Smooth muscle cell (in vitro differentiated cells): Measurements from ENCODE around the gene CHD5. TPM values are rescaled to one million over a fixed set of nuclear protein-coding genes. Genes with fewer than 3 reads are reported as not detected.

ENCODE experiments used
- DNase-seq: peaks from one replicate; lab custom pipeline; 2025; ENCODE audit not compliant: unreplicated experiment; lab: John Stamatoyannopoulos, UW
- H2AFZ ChIP-seq: fragments of 200-600 bp; sonication (generic); 2 replicates; pipeline ENCODE4 v1.6.0; 2016; ENCODE audit warnings: antibody characterized with exemption, low read depth, mild to moderate bottlenecking
- H3F3A ChIP-seq: fragments of 200-600 bp; sonication (generic); 2 replicates; pipeline ENCODE4 v1.6.0; 2017; ENCODE audit warnings: antibody characterized with exemption, low read depth
- H3K27ac ChIP-seq: fragments of 200-600 bp; sonication (generic); 2 replicates; pipeline ENCODE4 v1.5.1; 2016; ENCODE audit warnings: low read depth, mild to moderate bottlenecking
- H3K27me3 ChIP-seq: fragments of 200-600 bp; sonication (generic); 2 replicates; pipeline ENCODE4 v1.6.1; 2016; ENCODE audit warnings: low read depth, mild to moderate bottlenecking
- H3K36me3 ChIP-seq: fragments of 200-600 bp; sonication (generic); 2 replicates; pipeline ENCODE4 v1.5.1; 2016; ENCODE audit warnings: low read depth
- H3K4me1 ChIP-seq: fragments of 200-600 bp; sonication (generic); 2 replicates; pipeline ENCODE4 v1.5.1; 2016; ENCODE audit warnings: low read depth
- H3K4me2 ChIP-seq: fragments of 200-600 bp; sonication (generic); 2 replicates; pipeline ENCODE4 v1.6.0; 2016; ENCODE audit warnings: mild to moderate bottlenecking
- H3K4me3 ChIP-seq: fragments of 200-600 bp; sonication (generic); 2 replicates; pipeline ENCODE4 v1.5.1; 2016; ENCODE audit warnings: mild to moderate bottlenecking
- H3K79me2 ChIP-seq: fragments of 200-600 bp; sonication (generic); 2 replicates; pipeline ENCODE4 v1.6.0; 2016; ENCODE audit warnings: low read depth, mild to moderate bottlenecking
- H3K9ac ChIP-seq: fragments of 200-600 bp; sonication (generic); 2 replicates; pipeline ENCODE4 v1.6.0; 2016; ENCODE audit warnings: low read depth
- H3K9me3 ChIP-seq: fragments of 200-600 bp; sonication (generic); replicated peaks from 2 replicates; pipeline ENCODE4 v1.5.1; 2016; ENCODE audit warnings: low read depth
- H4K20me1 ChIP-seq: fragments of 200-600 bp; sonication (generic); 2 replicates; pipeline ENCODE4 v1.6.0; 2016; ENCODE audit warnings: low read depth
- WGBS: methylation state at CpG from one replicate; pipeline ENCODE4 v1.1.7; 2016; ENCODE audit warnings: low lambda C conversion rate; 5-methylcytosine and 5-hydroxymethylcytosine counted together
- polyA plus RNA-seq: library from polyadenylated mRNA; unstranded; fragments of >200 nt; fragmentation: Nextera tagmentation; extraction: Ambion mirVana; gene quantifications from 2 replicates; pipeline ENCODE4 v1.2.1, GENCODE V29; 2016
- total RNA-seq: library from RNA; depleted of rRNA; stranded (reverse); fragments of >200 nt; gene quantifications from 2 replicates; pipeline ENCODE4 v1.2.3, GENCODE V29; 2014
- TF ChIP-seq, protein P1 (sequence below): fragments of 200-600 bp; sonication (generic); IDR thresholded peaks from 2 replicates; pipeline ENCODE4 v1.5.1; 2017; ENCODE audit warnings: borderline replicate concordance, mild to moderate bottlenecking, antibody characterized with exemption; ENCODE audit not compliant: insufficient read depth, poor library complexity, severe bottlenecking

The CHD5 gene
- total and polyA plus RNA-seq, 2 experiments from 2014 or later, result 0.40 TPM; not detected in 1

DNA sequence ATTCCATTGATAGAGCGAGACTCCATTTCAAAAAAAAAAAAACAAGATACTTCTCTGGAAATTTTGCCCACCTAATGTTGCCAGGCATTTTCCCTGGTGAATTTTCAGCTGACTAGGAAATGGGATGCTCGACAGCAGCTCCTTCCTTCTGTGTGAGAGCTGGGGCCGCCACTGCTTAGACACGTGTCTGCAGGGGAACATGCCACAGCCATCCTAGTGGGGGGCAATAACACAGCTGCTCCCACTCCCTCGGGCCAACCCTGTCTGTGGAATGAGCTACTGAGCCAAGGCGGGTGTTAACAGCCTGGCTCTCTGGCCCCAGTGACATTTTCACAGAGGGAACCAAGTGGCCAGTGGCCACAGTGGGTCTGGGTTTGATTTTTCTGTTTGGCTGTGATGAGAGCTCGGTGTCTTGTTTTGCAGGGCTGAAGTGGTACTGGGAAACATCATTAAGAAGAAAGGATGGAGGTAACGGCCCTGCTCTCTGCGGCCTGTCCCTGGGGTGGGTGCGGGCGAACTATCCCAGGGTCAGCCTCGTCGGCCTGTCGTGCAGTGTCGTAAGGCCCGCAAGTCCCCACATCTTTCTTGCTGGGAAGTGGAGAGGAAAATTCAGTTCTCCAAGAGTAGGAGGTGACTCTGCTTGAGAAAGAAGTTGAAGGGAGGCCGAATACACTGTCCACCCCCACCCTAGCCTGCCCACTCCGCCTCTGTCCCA lies 95.2 kb downstream of the CHD5 start:
- Histone ChIP-seq H4K20me1 (no peaks in the 10 kb centered on the region), H3K9ac (no peak overlapping the region), H3K4me3 (no peak overlapping the region), H3F3A (no peaks in the 10 kb centered on the region), H3K79me2 (no peaks in the 10 kb centered on the region), H3K27ac (no peak overlapping the region), H3K27me3 (no peaks in the 10 kb centered on the region), H3K4me2 (no peak overlapping the region), H3K4me1 (no peaks in the 10 kb centered on the region), H3K36me3 (no peaks in the 10 kb centered on the region), H3K9me3 (no peaks in the 10 kb centered on the region), H2AFZ (no peak overlapping the region)
- DNase-seq, result no peak
- WGBS, result 88% methylated on average over 18 of the region's 18 CpGs
- TF ChIP-seq, protein P1, sequence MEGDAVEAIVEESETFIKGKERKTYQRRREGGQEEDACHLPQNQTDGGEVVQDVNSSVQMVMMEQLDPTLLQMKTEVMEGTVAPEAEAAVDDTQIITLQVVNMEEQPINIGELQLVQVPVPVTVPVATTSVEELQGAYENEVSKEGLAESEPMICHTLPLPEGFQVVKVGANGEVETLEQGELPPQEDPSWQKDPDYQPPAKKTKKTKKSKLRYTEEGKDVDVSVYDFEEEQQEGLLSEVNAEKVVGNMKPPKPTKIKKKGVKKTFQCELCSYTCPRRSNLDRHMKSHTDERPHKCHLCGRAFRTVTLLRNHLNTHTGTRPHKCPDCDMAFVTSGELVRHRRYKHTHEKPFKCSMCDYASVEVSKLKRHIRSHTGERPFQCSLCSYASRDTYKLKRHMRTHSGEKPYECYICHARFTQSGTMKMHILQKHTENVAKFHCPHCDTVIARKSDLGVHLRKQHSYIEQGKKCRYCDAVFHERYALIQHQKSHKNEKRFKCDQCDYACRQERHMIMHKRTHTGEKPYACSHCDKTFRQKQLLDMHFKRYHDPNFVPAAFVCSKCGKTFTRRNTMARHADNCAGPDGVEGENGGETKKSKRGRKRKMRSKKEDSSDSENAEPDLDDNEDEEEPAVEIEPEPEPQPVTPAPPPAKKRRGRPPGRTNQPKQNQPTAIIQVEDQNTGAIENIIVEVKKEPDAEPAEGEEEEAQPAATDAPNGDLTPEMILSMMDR, result no peak

DNA sequence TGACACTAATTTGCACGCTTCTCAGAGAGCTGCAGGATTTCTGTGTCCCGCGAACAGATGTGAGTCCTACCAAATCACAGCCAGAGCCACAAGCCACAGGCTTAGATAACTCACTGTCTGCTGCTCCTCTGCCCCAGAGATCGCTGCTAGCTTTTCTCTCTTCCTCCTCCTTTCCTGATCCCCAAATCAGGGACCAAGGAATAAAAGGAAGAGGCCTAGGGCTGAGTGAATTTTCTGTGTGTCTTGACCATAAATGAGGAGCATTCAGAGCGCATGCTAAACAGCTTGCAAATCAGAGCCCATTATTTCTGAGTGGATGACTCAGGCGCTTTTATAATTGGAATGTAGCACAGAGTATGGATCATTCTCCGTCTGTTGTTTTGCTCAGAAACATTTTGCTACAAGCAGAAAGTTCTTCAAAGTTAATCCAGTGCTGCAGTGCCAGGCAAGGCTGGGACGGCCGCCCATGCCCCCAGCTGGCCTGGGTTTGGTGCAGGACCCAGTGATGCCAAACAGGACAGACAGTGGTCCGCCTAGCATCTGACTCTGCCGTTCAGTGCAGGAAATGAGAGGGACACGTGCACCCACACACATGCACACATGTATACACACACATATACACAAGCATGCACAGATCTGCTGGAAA lies 96.2 kb downstream of the CHD5 start:
- H2AFZ ChIP-seq, result no peak overlapping the region
- no peaks in the 10 kb centered on the region for H3K36me3 ChIP-seq
- H3K27me3 ChIP-seq, result no peaks in the 10 kb centered on the region

DNA sequence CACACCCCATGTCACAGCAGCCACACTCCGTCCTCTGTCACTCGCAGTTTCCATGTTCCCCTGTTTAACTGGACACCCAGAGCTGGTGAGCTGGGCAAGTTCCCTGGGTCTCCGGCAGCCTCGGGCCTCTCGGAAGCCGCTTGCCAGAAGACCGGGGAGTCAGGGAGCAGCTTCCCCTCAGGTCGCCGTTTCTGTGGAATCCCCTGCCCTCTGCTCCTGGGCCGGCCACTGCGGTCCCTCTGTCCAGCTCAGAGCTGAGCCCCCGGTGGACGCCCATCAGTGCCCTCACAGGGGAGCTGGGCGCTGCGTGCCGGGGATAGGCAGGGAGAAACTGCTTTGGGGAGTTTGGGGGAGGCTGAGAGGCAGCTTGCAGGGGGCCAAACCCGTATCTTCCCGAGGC lies 96.7 kb downstream of the CHD5 start:
- no peaks in the 10 kb centered on the region for H3K36me3 ChIP-seq
- H3K4me1 ChIP-seq, result no peaks in the 10 kb centered on the region
- TF ChIP-seq, protein P1, result no peak
- H3K4me2 ChIP-seq, result peak overlapping the region; percentile 50
- H3K27ac ChIP-seq, result no peak overlapping the region
- DNase-seq, result no peak
- WGBS, result 87% methylated on average over 17 of the region's 18 CpGs
- no peaks in the 10 kb centered on the region for H3K9me3 ChIP-seq
- no peaks in the 10 kb centered on the region for H4K20me1 ChIP-seq
- no peaks in the 10 kb centered on the region for H3F3A ChIP-seq
- H3K4me3 ChIP-seq, result no peak overlapping the region
- no peak overlapping the region for H2AFZ ChIP-seq
- no peak overlapping the region for H3K9ac ChIP-seq
- no peaks in the 10 kb centered on the region for H3K27me3 ChIP-seq
- H3K79me2 ChIP-seq, result no peaks in the 10 kb centered on the region

More for the DNA sequence above, 96.2 kb downstream of the CHD5 start:
- H3K4me3 ChIP-seq, result no peak overlapping the region
- H3K27ac ChIP-seq, result no peak overlapping the region
- WGBS, result 40% methylated on average over 12 of the region's 12 CpGs
- no peak overlapping the region for H3K9ac ChIP-seq
- H3K4me1 ChIP-seq, result no peaks in the 10 kb centered on the region
- H3K79me2 ChIP-seq, result no peaks in the 10 kb centered on the region
- DNase-seq, result no peak
- no peaks in the 10 kb centered on the region for H4K20me1 ChIP-seq
- no peaks in the 10 kb centered on the region for H3K9me3 ChIP-seq
- H3F3A ChIP-seq, result no peaks in the 10 kb centered on the region
- peak overlapping the region; percentile 50 for H3K4me2 ChIP-seq
- TF ChIP-seq, protein P1, result no peak
